Stimulated activated CD4-positive, alpha-beta T cell treated with anti-CD3 and anti-CD28 coated beads, Interleukin-1b, Interleukin-23, amount 100 ng/mL, for 24 hours (primary cell): ENCODE measurements around the gene KCNIP4.

ENCODE experiments used
- DNase-seq, 4 experiments: peaks; one replicate each; pipeline ENCODE4 v3.0.0-alpha.2; 2020; ENCODE audit warnings: low read depth in 4 of 4, low spot score in 1 of 4

Gene KCNIP4

GRCh38 chr4:21097865-21098264, 850.7 kb downstream of the KCNIP4 start:
- no peak for DNase-seq

- DNase-seq, result no peak
Observed at GRCh38 chr4:21097026-21097425, 851.5 kb downstream of the KCNIP4 start.

GRCh38 chr4:21092531-21092930, 856.0 kb downstream of the KCNIP4 start:
- no peak for DNase-seq

- no peak for DNase-seq
Observed at GRCh38 chr4:21090094-21090666, 858.4 kb downstream of the KCNIP4 start.

- DNase-seq, result no peak
Observed at GRCh38 chr4:21083413-21083812, 865.2 kb downstream of the KCNIP4 start.

- no peak for DNase-seq
Observed at GRCh38 chr4:21077967-21078366, 870.6 kb downstream of the KCNIP4 start.

GRCh38 chr4:21067351-21067750, 881.2 kb downstream of the KCNIP4 start:
- DNase-seq, result no peak

- no peak for DNase-seq
Observed at GRCh38 chr4:21061902-21062301, 886.7 kb downstream of the KCNIP4 start.

GRCh38 chr4:21046141-21046540, 902.4 kb downstream of the KCNIP4 start:
- no peak for DNase-seq

- no peak for DNase-seq
Observed at GRCh38 chr4:21045119-21045518, 903.5 kb downstream of the KCNIP4 start.

- DNase-seq, result no peak
Observed at GRCh38 chr4:21041708-21042107, 906.9 kb downstream of the KCNIP4 start.

- no peak for DNase-seq
Observed at GRCh38 chr4:21034728-21035127, 913.8 kb downstream of the KCNIP4 start.

- DNase-seq, result no peak
Observed at GRCh38 chr4:21032089-21032645, 916.4 kb downstream of the KCNIP4 start.

GRCh38 chr4:21018817-21019216, 929.8 kb downstream of the KCNIP4 start:
- DNase-seq, result no peak

GRCh38 chr4:21013501-21013900, 935.1 kb downstream of the KCNIP4 start:
- no peak for DNase-seq

GRCh38 chr4:21012851-21013331, 935.7 kb downstream of the KCNIP4 start:
- no peak for DNase-seq

- DNase-seq, result no peak
Observed at GRCh38 chr4:21011106-21011505, 937.5 kb downstream of the KCNIP4 start.

GRCh38 chr4:21009956-21010355, 938.6 kb downstream of the KCNIP4 start:
- DNase-seq, result no peak

- no peak for DNase-seq
Observed at GRCh38 chr4:21005647-21006046, 942.9 kb downstream of the KCNIP4 start.

GRCh38 chr4:21002976-21003375, 945.6 kb downstream of the KCNIP4 start:
- DNase-seq, result no peak

- no peak for DNase-seq
Observed at GRCh38 chr4:21002286-21002685, 946.3 kb downstream of the KCNIP4 start.

GRCh38 chr4:21001490-21001889, 947.1 kb downstream of the KCNIP4 start:
- DNase-seq, result no peak

- DNase-seq, result no peak
Observed at GRCh38 chr4:20997886-20998285, 950.7 kb downstream of the KCNIP4 start.
